KOPT-K1 (cell line): ENCODE data around the gene BCAR1.
"Not testable (repeated sequence)": the region's sequence is repeated elsewhere in the genome, so short reads cannot be mapped to it uniquely, and the experiment has no call there.

Experiments
- H3K27ac ChIP-seq: fragments of 200-600 bp; sonication (generic); 2 replicates; pipeline ENCODE4 v1.5.1; 2016; ENCODE audit warnings: antibody characterized with exemption, mild to moderate bottlenecking, low read depth, low read length; ENCODE audit not compliant: poor library complexity, severe bottlenecking
- H3K36me3 ChIP-seq: fragments of 200-600 bp; sonication (generic); 2 replicates; pipeline ENCODE4 v1.5.1; 2017; ENCODE audit warnings: antibody characterized with exemption, mild to moderate bottlenecking, low read length, moderate library complexity; ENCODE audit not compliant: insufficient read depth
- H3K9me3 ChIP-seq: fragments of 200-600 bp; sonication (generic); 2 replicates; pipeline ENCODE4 v1.5.1; 2017; ENCODE audit warnings: antibody characterized with exemption, low read length, mild to moderate bottlenecking; ENCODE audit not compliant: insufficient read depth, poor library complexity, severe bottlenecking

Gene BCAR1

GRCh38 chr16:75250089-75250808, 1.2 kb downstream of the BCAR1 start:
- no peaks in the 10 kb centered on the region for H3K36me3 ChIP-seq
- no peaks in the 10 kb centered on the region for H3K9me3 ChIP-seq
- no peak overlapping the region for H3K27ac ChIP-seq

GRCh38 chr16:75249441-75249840, 2.0 kb downstream of the BCAR1 start:
- Histone ChIP-seq H3K36me3 (no peaks in the 10 kb centered on the region), H3K9me3 (no peaks in the 10 kb centered on the region), H3K27ac (no peak overlapping the region)

GRCh38 chr16:75248536-75249380, 2.7 kb downstream of the BCAR1 start:
- Histone ChIP-seq H3K36me3 (no peaks in the 10 kb centered on the region), H3K9me3 (no peaks in the 10 kb centered on the region), H3K27ac (no peak overlapping the region)

GRCh38 chr16:75248142-75248535, 3.3 kb downstream of the BCAR1 start:
- no peaks in the 10 kb centered on the region for H3K36me3 ChIP-seq
- no peaks in the 10 kb centered on the region for H3K9me3 ChIP-seq
- no peak overlapping the region for H3K27ac ChIP-seq

- H3K36me3 ChIP-seq, result no peaks in the 10 kb centered on the region
- no peaks in the 10 kb centered on the region for H3K9me3 ChIP-seq
- no peak overlapping the region for H3K27ac ChIP-seq
These were observed 4.2 kb downstream of the BCAR1 start for GRCh38 chr16:75247249-75247648.

GRCh38 chr16:75246504-75247205, 4.8 kb downstream of the BCAR1 start:
- Histone ChIP-seq H3K36me3 (no peaks in the 10 kb centered on the region), H3K27ac (no peak overlapping the region), H3K9me3 (no peaks in the 10 kb centered on the region)

GRCh38 chr16:75244844-75245758, 6.3 kb downstream of the BCAR1 start:
- Histone ChIP-seq H3K36me3 (no peaks in the 10 kb centered on the region), H3K9me3 (no peaks in the 10 kb centered on the region), H3K27ac (no peak overlapping the region)

GRCh38 chr16:75244225-75244809, 7.1 kb downstream of the BCAR1 start:
- Histone ChIP-seq H3K36me3 (no peaks in the 10 kb centered on the region), H3K27ac (no peak overlapping the region), H3K9me3 (no peaks in the 10 kb centered on the region)

- no peaks in the 10 kb centered on the region for H3K36me3 ChIP-seq
- H3K27ac ChIP-seq, result no peak overlapping the region
- H3K9me3 ChIP-seq, result no peaks in the 10 kb centered on the region
These were observed 7.7 kb downstream of the BCAR1 start for GRCh38 chr16:75243667-75244224.

GRCh38 chr16:75242436-75243078, 8.9 kb downstream of the BCAR1 start:
- not testable (repeated sequence) for H3K36me3 ChIP-seq, H3K9me3 ChIP-seq, H3K27ac ChIP-seq

GRCh38 chr16:75241955-75242354, 9.5 kb downstream of the BCAR1 start:
- Histone ChIP-seq H3K36me3 (no peaks in the 10 kb centered on the region), H3K27ac (no peak overlapping the region), H3K9me3 (no peaks in the 10 kb centered on the region)

GRCh38 chr16:75241412-75241811, 10.0 kb downstream of the BCAR1 start:
- H3K36me3 ChIP-seq, result no peaks in the 10 kb centered on the region
- H3K9me3 ChIP-seq, result no peaks in the 10 kb centered on the region
- H3K27ac ChIP-seq, result no peak overlapping the region

GRCh38 chr16:75240633-75241032, 10.8 kb downstream of the BCAR1 start:
- not testable (repeated sequence) for H3K9me3 ChIP-seq, H3K27ac ChIP-seq, H3K36me3 ChIP-seq
